DND-41 (cell line): ENCODE results near the gene COL23A1.

Source experiments
- ATAC-seq: fragments of 200-7000 bp; cut with Tn5 transposase; 3 replicates; pipeline ENCODE4 v1.9.1; 2021; ENCODE audit warnings: low read depth; ENCODE audit not compliant: insufficient read depth
- DNase-seq: peaks from one replicate; pipeline ENCODE4 v3.0.0-alpha.2; 2020
- H2AFZ ChIP-seq: 2 replicates; pipeline ENCODE4 v1.6.0; 2012; ENCODE audit warnings: low read depth, low read length
- H3K27ac ChIP-seq: 2 replicates; pipeline ENCODE4 v1.5.1; 2012; ENCODE audit warnings: low read length, inconsistent platforms
- H3K27me3 ChIP-seq: fragments of 200-600 bp; sonication (generic); 2 replicates; pipeline ENCODE4 v1.6.0; 2012; ENCODE audit warnings: low read length, mild to moderate bottlenecking, inconsistent platforms; ENCODE audit not compliant: insufficient read depth, poor library complexity
- H3K36me3 ChIP-seq: 2 replicates; pipeline ENCODE4 v1.5.1; 2012; ENCODE audit warnings: low read length, inconsistent platforms; ENCODE audit not compliant: insufficient read depth
- H3K4me1 ChIP-seq: 2 replicates; pipeline ENCODE4 v1.5.1; 2012; ENCODE audit warnings: mild to moderate bottlenecking, low read length; ENCODE audit not compliant: insufficient read depth
- H3K4me2 ChIP-seq: 2 replicates; pipeline ENCODE4 v1.6.0; 2012; ENCODE audit warnings: mild to moderate bottlenecking, moderate library complexity, low read length, inconsistent platforms; ENCODE audit not compliant: insufficient read depth
- H3K4me3 ChIP-seq, 2 experiments: fragments of 200-600 bp in 1 of 2; shearing (Covaris generic) in 1 of 2; 2 replicates each; pipeline ENCODE4 v1.5.1; 2012 to 2016; ENCODE audit warnings: inconsistent platforms in 2 of 2, low read length in 2 of 2, mild to moderate bottlenecking in 2 of 2, low read depth in 1 of 2, moderate library complexity in 1 of 2
- H3K79me2 ChIP-seq: 2 replicates; pipeline ENCODE4 v1.6.0; 2012; ENCODE audit warnings: low read length, inconsistent platforms; ENCODE audit not compliant: insufficient read depth
- H3K9ac ChIP-seq: 2 replicates; pipeline ENCODE4 v1.6.0; 2012; ENCODE audit warnings: low read depth, mild to moderate bottlenecking, inconsistent platforms, low read length, moderate library complexity
- H3K9me3 ChIP-seq: 2 replicates; pipeline ENCODE4 v1.5.1; 2012; ENCODE audit warnings: low read length, moderate library complexity, mild to moderate bottlenecking, inconsistent platforms; ENCODE audit not compliant: insufficient read depth, severe bottlenecking
- H4K20me1 ChIP-seq: 2 replicates; pipeline ENCODE4 v1.6.0; 2012; ENCODE audit warnings: low read length; ENCODE audit not compliant: insufficient read depth
- CTCF ChIP-seq: IDR thresholded peaks from 2 replicates; pipeline ENCODE4 v1.5.1; 2012; ENCODE audit warnings: borderline replicate concordance, low read length, moderate library complexity, mild to moderate bottlenecking; ENCODE audit not compliant: poor library complexity, severe bottlenecking; ENCODE audit errors: extremely low read depth
- EZH2 ChIP-seq: IDR thresholded peaks from 3 replicates; pipeline ENCODE4 v1.6.1; 2012; ENCODE audit warnings: borderline replicate concordance, low read depth, mild to moderate bottlenecking, moderate library complexity, low read length, inconsistent platforms; ENCODE audit not compliant: severe bottlenecking

COL23A1 gene

GRCh38 chr5:178285399-178286225 is 304.6 kb downstream of the COL23A1 start:
- Histone ChIP-seq H3K9me3 (peaks cover 3% of the 10 kb centered on the region), H3K79me2 (no peaks in the 10 kb centered on the region), H4K20me1 (no peaks in the 10 kb centered on the region), H3K9ac (no peak overlapping the region), H3K4me2 (no peak overlapping the region), H3K36me3 (no peaks in the 10 kb centered on the region), H3K27me3 (no peaks in the 10 kb centered on the region), H3K27ac (no peak overlapping the region), H3K4me1 (no peaks in the 10 kb centered on the region), H2AFZ (no peak overlapping the region), H3K4me3 (no peak overlapping the region)
- TF ChIP-seq CTCF (no peak), EZH2 (no peak)
- DNase-seq (no peak), ATAC-seq (no peak)

- H3K36me3 ChIP-seq = no peaks in the 10 kb centered on the region
- H3K9ac ChIP-seq = no peak overlapping the region
- peaks cover 3% of the 10 kb centered on the region for H3K9me3 ChIP-seq
- 0 out of 2 replicates have a peak, but pooled peaks cover 3% of the 10 kb centered on the region for H3K4me1 ChIP-seq
- ATAC-seq = no peak
- TF ChIP-seq CTCF = no peak
- no peak for TF ChIP-seq EZH2
- H3K4me3 ChIP-seq = no peak overlapping the region
- no peaks in the 10 kb centered on the region for H4K20me1 ChIP-seq
- H3K27me3 ChIP-seq = no peaks in the 10 kb centered on the region
- H3K27ac ChIP-seq = no peak overlapping the region
- H3K79me2 ChIP-seq = no peaks in the 10 kb centered on the region
- H2AFZ ChIP-seq = no peak overlapping the region
- H3K4me2 ChIP-seq = no peak overlapping the region
- DNase-seq = no peak
Measured at GRCh38 chr5:178284996-178285395, 305.2 kb downstream of the COL23A1 start.

- H2AFZ ChIP-seq = no peak overlapping the region
- ATAC-seq (no peak), DNase-seq (peak; percentile 24)
- H4K20me1 ChIP-seq = no peaks in the 10 kb centered on the region
- H3K36me3 ChIP-seq = no peaks in the 10 kb centered on the region
- H3K4me2 ChIP-seq = no peak overlapping the region
- no peaks in the 10 kb centered on the region for H3K79me2 ChIP-seq
- no peak overlapping the region for H3K27ac ChIP-seq
- H3K4me1 ChIP-seq = 0 out of 2 replicates have a peak, but pooled peaks cover 3% of the 10 kb centered on the region
- TF ChIP-seq EZH2 = no peak
- TF ChIP-seq CTCF = peak; percentile 81
- no peak overlapping the region for H3K9ac ChIP-seq
- H3K27me3 ChIP-seq = no peaks in the 10 kb centered on the region
- H3K4me3 ChIP-seq = no peak overlapping the region
- H3K9me3 ChIP-seq = peaks cover 3% of the 10 kb centered on the region
Measured at GRCh38 chr5:178284093-178284675, 306.0 kb downstream of the COL23A1 start.
